Measurements from ENCODE around the gene PDHB. TPM values are rescaled to one million over a fixed set of nuclear protein-coding genes. Genes with fewer than 3 reads are reported as not detected.

PDHB gene
- total RNA-seq (40.1 TPM), polyA plus RNA-seq (100 to 1,000 TPM; 116 to 159 (median 133) TPM)

DNA sequence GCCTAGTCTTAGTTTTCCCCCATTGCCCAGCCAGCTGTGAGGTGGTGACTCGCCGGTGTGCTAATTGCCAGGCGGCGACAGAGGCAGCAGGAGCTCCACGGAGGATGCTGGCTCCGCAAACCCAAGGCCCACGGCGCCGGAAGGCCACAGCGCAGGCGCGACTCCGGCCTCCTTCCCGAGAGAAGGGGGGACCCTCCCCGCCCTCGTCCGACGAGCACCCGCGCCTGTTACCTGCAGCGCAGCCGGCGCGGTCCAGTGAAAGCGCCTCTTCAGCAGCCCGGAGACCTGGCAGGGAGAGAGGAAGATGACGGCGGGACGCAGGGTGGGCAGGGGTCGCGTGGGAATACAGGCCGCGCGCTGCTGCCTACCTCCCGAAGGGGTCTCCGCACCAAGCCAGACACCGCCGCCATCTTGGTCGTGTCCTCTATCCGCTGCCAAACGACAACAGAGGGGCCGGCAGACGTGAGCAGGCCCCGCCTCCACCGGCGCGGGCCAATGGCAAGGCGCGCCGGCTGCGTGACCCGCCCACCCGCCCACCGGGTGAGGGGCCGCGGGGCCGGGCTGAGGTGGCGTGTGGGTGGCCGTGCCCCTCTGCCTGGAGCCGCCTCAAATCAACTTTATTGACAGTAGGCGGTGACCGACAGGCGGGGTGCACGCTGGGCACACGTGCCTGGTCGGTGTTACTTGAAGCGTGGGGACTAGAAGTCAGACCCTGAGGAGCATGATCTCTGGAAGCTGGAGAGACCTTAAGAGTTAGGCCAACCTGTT is at the start of gene PDHB:
Gene PDHB (minus strand): TSS at position 433 of the 768 bp plus-strand sequence. CDS start 23 bp downstream, at position 410.
- no peaks in the 10 kb centered on the region for H3K9me3 ChIP-seq (ENCODE audit: control insufficient read depth in 2 of 2, low read length in 2 of 2)
- peak; percentile 96 to 97 for ATAC-seq (ENCODE audit: low read depth in 2 of 2)
- Mint-ChIP-seq H3K36me3 (peaks cover 13% of the 10 kb centered on the region), H3K9me3 (no peaks in the 10 kb centered on the region), H3K27ac (peak within 1 kb of the TSS; percentile 92 to 97 (median 94)), H3K27me3 (no peaks in the 10 kb centered on the region), H3K4me3 (peak within 1 kb of the TSS; percentile 93 to 97 (median 96)), H3K4me1 (peaks cover 0 to 36% (median 23%) of the 10 kb centered on the region in 4 donors)
- peak; percentile 82 to 94 (median 88) for DNase-seq
- peaks cover 17% of the 10 kb centered on the region for H3K4me1 ChIP-seq (ENCODE audit: control insufficient read depth, insufficient read depth, low read length, poor library complexity, severe bottlenecking)
- H3K27me3 ChIP-seq (ENCODE audit: control insufficient read depth, insufficient read depth, low read length) = no peaks in the 10 kb centered on the region
- H3K4me3 ChIP-seq (ENCODE audit: low read depth, low read length) = peak within 1 kb of the TSS; percentile 86
- H3K36me3 ChIP-seq (ENCODE audit: control insufficient read depth, insufficient read depth, low read length) = peaks cover 36% of the 10 kb centered on the region
- H3K27ac ChIP-seq (ENCODE audit: insufficient read depth, low read length, poor library complexity, severe bottlenecking) = peak within 1 kb of the TSS; percentile 86

DNA sequence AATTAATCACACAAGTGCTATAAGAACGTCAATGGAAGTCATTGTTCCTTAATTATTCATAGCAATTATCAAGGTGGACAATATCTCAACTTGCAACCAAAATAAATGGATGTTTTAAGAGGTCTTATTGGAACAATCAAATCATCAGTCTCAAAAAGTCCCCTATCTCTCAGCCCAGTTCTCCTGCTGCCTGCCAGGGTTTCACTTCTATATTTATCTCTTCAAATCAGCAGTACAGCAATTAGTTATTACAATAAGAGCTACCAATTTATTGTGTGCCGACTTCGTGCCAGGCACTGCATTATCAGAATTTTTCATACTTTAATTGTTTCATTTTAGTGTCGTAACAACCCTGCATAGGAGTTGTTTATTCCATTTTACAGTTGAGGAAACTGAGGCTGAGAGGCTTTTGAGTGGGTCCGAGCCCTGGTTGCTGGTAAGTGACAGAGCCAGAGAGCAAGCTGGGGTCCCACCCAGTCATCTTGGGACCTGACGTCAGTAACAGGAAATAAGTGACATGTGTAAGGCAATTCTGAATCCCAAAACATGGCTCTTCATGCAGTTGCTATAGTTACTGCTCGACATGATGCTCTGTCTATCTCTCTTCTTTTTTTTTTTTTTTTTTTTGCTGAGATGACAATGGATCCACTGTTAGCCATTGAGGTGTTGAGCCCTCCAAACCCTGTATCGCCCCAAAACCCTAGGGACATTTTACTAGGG is 49.4 kb upstream of the PDHB start:
- Mint-ChIP-seq H3K4me3 (no peak overlapping the region), H3K27me3 (peaks cover 22% of the 10 kb centered on the region), H3K36me3 (no peaks in the 10 kb centered on the region), H3K4me1 (no peaks in the 10 kb centered on the region), H3K27ac (no peak overlapping the region), H3K9me3 (peaks cover 0 to 3% (median 0%) of the 10 kb centered on the region in 7 donors)
- H3K9me3 ChIP-seq (ENCODE audit: control insufficient read depth in 2 of 2, low read length in 2 of 2) = no peaks in the 10 kb centered on the region
- no peak overlapping the region for H3K4me3 ChIP-seq (ENCODE audit: low read depth, low read length)
- H3K36me3 ChIP-seq (ENCODE audit: control insufficient read depth, insufficient read depth, low read length) = no peaks in the 10 kb centered on the region
- peaks cover 3% of the 10 kb centered on the region for H3K27me3 ChIP-seq (ENCODE audit: control insufficient read depth, insufficient read depth, low read length)
- no peaks in the 10 kb centered on the region for H3K4me1 ChIP-seq (ENCODE audit: control insufficient read depth, insufficient read depth, low read length, poor library complexity, severe bottlenecking)
- no peak overlapping the region for H3K27ac ChIP-seq (ENCODE audit: insufficient read depth, low read length, poor library complexity, severe bottlenecking)
- ATAC-seq (ENCODE audit: low read depth in 2 of 2) = no peak
- DNase-seq = no peak

- H3K9me3 Mint-ChIP-seq = peaks cover 0 to 3% (median 0%) of the 10 kb centered on the region in 7 donors
- DNase-seq = no peak
- no peak overlapping the region for H3K27ac Mint-ChIP-seq
- peaks cover 21% of the 10 kb centered on the region for H3K27me3 Mint-ChIP-seq
- Histone ChIP-seq H3K9me3 (ENCODE audit: control insufficient read depth in 2 of 2, low read length in 2 of 2) (no peaks in the 10 kb centered on the region), H3K4me3 (ENCODE audit: low read depth, low read length) (no peak overlapping the region), H3K27ac (ENCODE audit: insufficient read depth, low read length, poor library complexity, severe bottlenecking) (no peak overlapping the region), H3K27me3 (ENCODE audit: control insufficient read depth, insufficient read depth, low read length) (peaks cover 3% of the 10 kb centered on the region), H3K4me1 (ENCODE audit: control insufficient read depth, insufficient read depth, low read length, poor library complexity, severe bottlenecking) (no peaks in the 10 kb centered on the region), H3K36me3 (ENCODE audit: control insufficient read depth, insufficient read depth, low read length) (no peaks in the 10 kb centered on the region)
- no peak overlapping the region for H3K4me3 Mint-ChIP-seq
- peaks cover 0 to under 1% (median 0%) of the 10 kb centered on the region in 4 donors for H3K4me1 Mint-ChIP-seq
- ATAC-seq (ENCODE audit: low read depth in 2 of 2) = no peak
- peaks cover 4% of the 10 kb centered on the region for H3K36me3 Mint-ChIP-seq
These were observed 46.7 kb upstream of the PDHB start for GRCh38 chr3:58480309-58480708.

- Mint-ChIP-seq H3K27ac (no peak overlapping the region), H3K36me3 (peaks cover 4% of the 10 kb centered on the region), H3K4me1 (peaks cover 0 to 6% (median 0%) of the 10 kb centered on the region in 4 donors), H3K27me3 (peaks cover 16% of the 10 kb centered on the region), H3K9me3 (no peaks in the 10 kb centered on the region), H3K4me3 (no peak overlapping the region)
- ATAC-seq (ENCODE audit: low read depth in 2 of 2) = no peak
- peaks cover 3% of the 10 kb centered on the region for H3K27me3 ChIP-seq (ENCODE audit: control insufficient read depth, insufficient read depth, low read length)
- H3K4me1 ChIP-seq (ENCODE audit: control insufficient read depth, insufficient read depth, low read length, poor library complexity, severe bottlenecking) = no peaks in the 10 kb centered on the region
- no peak overlapping the region for H3K4me3 ChIP-seq (ENCODE audit: low read depth, low read length)
- no peak for DNase-seq
- no peaks in the 10 kb centered on the region for H3K9me3 ChIP-seq (ENCODE audit: control insufficient read depth in 2 of 2, low read length in 2 of 2)
- no peaks in the 10 kb centered on the region for H3K36me3 ChIP-seq (ENCODE audit: control insufficient read depth, insufficient read depth, low read length)
- H3K27ac ChIP-seq (ENCODE audit: insufficient read depth, low read length, poor library complexity, severe bottlenecking) = no peak overlapping the region
These were observed 45.1 kb upstream of the PDHB start for GRCh38 chr3:58478781-58479180.

DNA sequence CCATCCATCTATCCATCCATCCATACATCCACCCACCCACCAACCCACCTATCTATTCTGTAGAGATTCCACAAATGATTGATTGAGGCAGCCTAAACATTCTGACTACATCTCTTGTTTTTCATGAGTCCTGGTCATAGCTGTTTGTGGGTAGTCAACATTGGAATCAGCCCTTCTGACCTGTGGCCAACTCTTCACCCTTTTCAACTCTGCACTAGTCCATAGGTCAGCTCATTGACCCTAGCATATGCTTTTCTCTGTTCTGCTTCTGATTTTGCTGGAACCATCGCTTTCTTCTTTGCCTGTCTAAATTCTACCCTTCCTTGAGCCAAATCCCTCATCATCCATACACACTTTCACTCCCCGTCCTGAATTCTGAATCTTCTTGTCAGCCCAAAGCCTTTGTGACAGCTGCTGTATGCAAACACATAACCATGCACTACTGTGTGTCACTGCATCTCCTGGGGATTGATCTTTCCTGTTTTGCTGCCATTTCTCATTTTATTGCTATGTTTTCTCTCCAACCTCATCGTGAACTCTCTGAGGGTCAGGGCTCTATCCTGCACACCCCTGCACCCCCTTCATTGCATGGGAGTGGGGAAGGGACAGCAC is 41.4 kb upstream of the PDHB start:
- Mint-ChIP-seq H3K9me3 (no peaks in the 10 kb centered on the region), H3K36me3 (peaks cover 4% of the 10 kb centered on the region), H3K4me3 (no peak overlapping the region), H3K27me3 (no peaks in the 10 kb centered on the region), H3K27ac (peak overlapping the region in 1 of 3 donors; percentile 9), H3K4me1 (peaks cover 0 to 18% (median 13%) of the 10 kb centered on the region in 4 donors)
- no peaks in the 10 kb centered on the region for H3K9me3 ChIP-seq (ENCODE audit: control insufficient read depth in 2 of 2, low read length in 2 of 2)
- H3K27me3 ChIP-seq (ENCODE audit: control insufficient read depth, insufficient read depth, low read length) = no peaks in the 10 kb centered on the region
- no peaks in the 10 kb centered on the region for H3K36me3 ChIP-seq (ENCODE audit: control insufficient read depth, insufficient read depth, low read length)
- H3K4me1 ChIP-seq (ENCODE audit: control insufficient read depth, insufficient read depth, low read length, poor library complexity, severe bottlenecking) = peaks cover 10% of the 10 kb centered on the region
- ATAC-seq (ENCODE audit: low read depth in 2 of 2) (no peak), DNase-seq (no peak)
- H3K4me3 ChIP-seq (ENCODE audit: low read depth, low read length) = no peak overlapping the region
- H3K27ac ChIP-seq (ENCODE audit: insufficient read depth, low read length, poor library complexity, severe bottlenecking) = no peak overlapping the region

- no peaks in the 10 kb centered on the region for H3K27me3 ChIP-seq (ENCODE audit: control insufficient read depth, insufficient read depth, low read length)
- no peak overlapping the region for H3K4me3 Mint-ChIP-seq
- no peak overlapping the region for H3K4me3 ChIP-seq (ENCODE audit: low read depth, low read length)
- H3K4me1 Mint-ChIP-seq = peaks cover 0 to 18% (median 13%) of the 10 kb centered on the region in 4 donors
- ATAC-seq (ENCODE audit: low read depth in 2 of 2) (no peak), DNase-seq (no peak)
- H3K27me3 Mint-ChIP-seq = no peaks in the 10 kb centered on the region
- H3K36me3 ChIP-seq (ENCODE audit: control insufficient read depth, insufficient read depth, low read length) = no peaks in the 10 kb centered on the region
- peaks cover 10% of the 10 kb centered on the region for H3K4me1 ChIP-seq (ENCODE audit: control insufficient read depth, insufficient read depth, low read length, poor library complexity, severe bottlenecking)
- H3K27ac ChIP-seq (ENCODE audit: insufficient read depth, low read length, poor library complexity, severe bottlenecking) = no peak overlapping the region
- no peaks in the 10 kb centered on the region for H3K9me3 ChIP-seq (ENCODE audit: control insufficient read depth in 2 of 2, low read length in 2 of 2)
- H3K36me3 Mint-ChIP-seq = peaks cover 4% of the 10 kb centered on the region
- no peaks in the 10 kb centered on the region for H3K9me3 Mint-ChIP-seq
- H3K27ac Mint-ChIP-seq = peak overlapping the region in 2 of 3 donors; percentile 9 to 59
These were observed 40.8 kb upstream of the PDHB start for GRCh38 chr3:58474348-58474911.

DNA sequence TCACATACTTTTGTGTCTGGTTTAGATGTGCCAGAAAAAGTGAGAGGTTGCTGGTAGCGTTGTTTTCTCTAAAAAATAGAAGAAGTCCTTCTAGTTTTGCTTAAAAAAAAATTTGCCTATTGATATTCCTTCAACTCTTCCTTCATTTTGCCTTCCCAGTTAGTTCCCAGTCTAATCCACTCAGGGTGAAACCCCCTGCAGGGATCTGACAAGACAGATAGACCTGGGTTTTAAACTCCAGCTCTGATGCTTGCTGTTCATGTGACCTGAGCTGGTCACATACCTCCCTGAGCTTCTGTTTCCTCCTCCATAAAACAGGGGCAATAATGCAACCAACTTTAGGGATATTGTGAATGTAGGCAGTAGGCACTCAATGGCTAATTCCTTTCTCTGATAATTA is 39.6 kb upstream of the PDHB start:
- H3K36me3 ChIP-seq (ENCODE audit: control insufficient read depth, insufficient read depth, low read length) = no peaks in the 10 kb centered on the region
- peaks cover 0 to 18% (median 13%) of the 10 kb centered on the region in 4 donors for H3K4me1 Mint-ChIP-seq
- DNase-seq (no peak), ATAC-seq (ENCODE audit: low read depth in 2 of 2) (no peak)
- no peaks in the 10 kb centered on the region for H3K27me3 ChIP-seq (ENCODE audit: control insufficient read depth, insufficient read depth, low read length)
- H3K27ac ChIP-seq (ENCODE audit: insufficient read depth, low read length, poor library complexity, severe bottlenecking) = no peak overlapping the region
- H3K9me3 ChIP-seq (ENCODE audit: control insufficient read depth in 2 of 2, low read length in 2 of 2) = no peaks in the 10 kb centered on the region
- no peak overlapping the region for H3K4me3 Mint-ChIP-seq
- H3K4me3 ChIP-seq (ENCODE audit: low read depth, low read length) = no peak overlapping the region
- H3K9me3 Mint-ChIP-seq = no peaks in the 10 kb centered on the region
- H3K4me1 ChIP-seq (ENCODE audit: control insufficient read depth, insufficient read depth, low read length, poor library complexity, severe bottlenecking) = peaks cover 10% of the 10 kb centered on the region
- H3K36me3 Mint-ChIP-seq = peaks cover 4% of the 10 kb centered on the region
- peak overlapping the region in 2 of 3 donors; percentile 20 to 55 for H3K27ac Mint-ChIP-seq
- H3K27me3 Mint-ChIP-seq = no peaks in the 10 kb centered on the region

Data from CD4-positive, CD25-positive, alpha-beta regulatory T cell (primary cell).